ENCODE results near the gene DIP2B.

DIP2B gene

DNA sequence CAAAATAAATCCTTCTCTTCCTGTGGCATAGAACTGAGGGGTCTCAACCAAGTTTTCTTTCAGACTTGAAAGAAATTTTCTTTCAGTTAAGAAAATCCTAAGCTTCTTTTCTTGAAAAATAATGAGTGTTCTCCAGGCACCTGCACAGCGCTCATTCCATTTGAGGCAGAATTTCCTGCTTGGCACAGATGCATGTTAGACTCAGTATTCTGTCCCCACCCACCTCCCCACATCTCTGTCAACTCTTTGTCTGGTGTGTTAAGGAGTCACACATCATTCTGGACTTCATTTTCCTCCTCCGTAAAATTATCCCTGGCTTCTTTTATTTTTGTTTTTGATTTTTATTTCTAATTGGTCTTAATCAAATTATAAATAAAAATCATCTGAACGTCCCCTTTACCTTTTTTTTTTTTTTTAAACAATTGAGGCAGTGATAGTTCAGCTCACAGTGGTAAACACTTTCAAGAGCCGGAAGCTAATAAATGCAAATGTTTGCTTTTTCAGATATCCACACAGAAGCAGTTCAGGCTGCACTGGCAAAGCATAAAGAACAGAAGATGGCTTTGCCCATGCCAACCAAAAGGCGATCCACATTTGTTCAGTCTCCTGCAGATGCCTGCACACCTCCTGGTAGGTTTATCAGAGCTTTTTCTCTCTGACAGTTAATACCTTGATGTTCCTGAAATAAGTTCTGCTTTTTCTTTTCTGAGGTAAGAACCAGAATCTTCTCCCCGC, 155.1 kb downstream of the DIP2B start:
- Mint-ChIP-seq H3K27ac (peak overlapping the region; percentile 85), H3K27me3 (ENCODE audit: low read depth, poor library complexity) (no peaks in the 10 kb centered on the region), H3K4me1 (peaks cover 8% of the 10 kb centered on the region), H3K36me3 (ENCODE audit: low read depth) (peaks cover 27% of the 10 kb centered on the region), H3K4me3 (no peak overlapping the region), H3K9me3 (peaks cover 7% of the 10 kb centered on the region)
- TF ChIP-seq, protein P1, sequence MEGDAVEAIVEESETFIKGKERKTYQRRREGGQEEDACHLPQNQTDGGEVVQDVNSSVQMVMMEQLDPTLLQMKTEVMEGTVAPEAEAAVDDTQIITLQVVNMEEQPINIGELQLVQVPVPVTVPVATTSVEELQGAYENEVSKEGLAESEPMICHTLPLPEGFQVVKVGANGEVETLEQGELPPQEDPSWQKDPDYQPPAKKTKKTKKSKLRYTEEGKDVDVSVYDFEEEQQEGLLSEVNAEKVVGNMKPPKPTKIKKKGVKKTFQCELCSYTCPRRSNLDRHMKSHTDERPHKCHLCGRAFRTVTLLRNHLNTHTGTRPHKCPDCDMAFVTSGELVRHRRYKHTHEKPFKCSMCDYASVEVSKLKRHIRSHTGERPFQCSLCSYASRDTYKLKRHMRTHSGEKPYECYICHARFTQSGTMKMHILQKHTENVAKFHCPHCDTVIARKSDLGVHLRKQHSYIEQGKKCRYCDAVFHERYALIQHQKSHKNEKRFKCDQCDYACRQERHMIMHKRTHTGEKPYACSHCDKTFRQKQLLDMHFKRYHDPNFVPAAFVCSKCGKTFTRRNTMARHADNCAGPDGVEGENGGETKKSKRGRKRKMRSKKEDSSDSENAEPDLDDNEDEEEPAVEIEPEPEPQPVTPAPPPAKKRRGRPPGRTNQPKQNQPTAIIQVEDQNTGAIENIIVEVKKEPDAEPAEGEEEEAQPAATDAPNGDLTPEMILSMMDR (IDR thresholded peaks at IDR 0.05) = no peak
- no peak for DNase-seq

DNA sequence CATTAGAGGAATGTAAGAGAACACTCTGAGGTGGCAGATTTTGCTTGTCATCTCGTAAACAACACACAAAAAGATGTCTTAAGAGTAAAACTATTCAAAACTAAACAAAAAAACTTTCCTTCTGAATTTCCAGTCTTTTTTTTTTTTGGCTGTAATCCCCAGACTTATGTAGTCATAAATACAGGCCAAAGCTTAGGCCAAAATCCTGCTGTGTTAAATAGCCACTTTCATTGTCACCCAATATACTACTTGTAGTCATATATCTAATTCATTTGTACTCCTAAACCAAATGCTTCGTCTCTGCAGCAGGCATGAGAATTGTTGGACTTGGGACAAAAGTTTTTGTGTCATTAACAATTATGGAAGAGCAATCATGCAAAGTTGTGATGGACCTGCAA, 155.6 kb downstream of the DIP2B start:
- TF ChIP-seq, protein P1 (IDR thresholded peaks at IDR 0.05) = no peak
- Mint-ChIP-seq H3K27ac (peak overlapping the region; percentile 85), H3K4me3 (no peak overlapping the region), H3K27me3 (ENCODE audit: low read depth, poor library complexity) (no peaks in the 10 kb centered on the region), H3K9me3 (peaks cover 1% of the 10 kb centered on the region), H3K4me1 (peaks cover 8% of the 10 kb centered on the region), H3K36me3 (ENCODE audit: low read depth) (peaks cover 22% of the 10 kb centered on the region)
- no peak for DNase-seq

- Mint-ChIP-seq H3K36me3 (ENCODE audit: low read depth) (peaks cover 14% of the 10 kb centered on the region), H3K4me3 (no peak overlapping the region), H3K27me3 (ENCODE audit: low read depth, poor library complexity) (no peaks in the 10 kb centered on the region), H3K4me1 (peaks cover 8% of the 10 kb centered on the region), H3K9me3 (no peaks in the 10 kb centered on the region), H3K27ac (peak overlapping the region; percentile 80)
- TF ChIP-seq, protein P1 (IDR thresholded peaks at IDR 0.05) = no peak
- no peak for DNase-seq
These were observed 156.7 kb downstream of the DIP2B start for GRCh38 chr12:50661300-50662115.

- no peaks in the 10 kb centered on the region for H3K9me3 Mint-ChIP-seq
- peaks cover 14% of the 10 kb centered on the region for H3K36me3 Mint-ChIP-seq (ENCODE audit: low read depth)
- TF ChIP-seq, protein P1 (IDR thresholded peaks at IDR 0.05) = no peak
- H3K4me1 Mint-ChIP-seq = peaks cover 8% of the 10 kb centered on the region
- no peak overlapping the region for H3K27ac Mint-ChIP-seq
- no peak overlapping the region for H3K4me3 Mint-ChIP-seq
- H3K27me3 Mint-ChIP-seq (ENCODE audit: low read depth, poor library complexity) = no peaks in the 10 kb centered on the region
- no peak for DNase-seq
These were observed 157.3 kb downstream of the DIP2B start for GRCh38 chr12:50662116-50662510.

DNA sequence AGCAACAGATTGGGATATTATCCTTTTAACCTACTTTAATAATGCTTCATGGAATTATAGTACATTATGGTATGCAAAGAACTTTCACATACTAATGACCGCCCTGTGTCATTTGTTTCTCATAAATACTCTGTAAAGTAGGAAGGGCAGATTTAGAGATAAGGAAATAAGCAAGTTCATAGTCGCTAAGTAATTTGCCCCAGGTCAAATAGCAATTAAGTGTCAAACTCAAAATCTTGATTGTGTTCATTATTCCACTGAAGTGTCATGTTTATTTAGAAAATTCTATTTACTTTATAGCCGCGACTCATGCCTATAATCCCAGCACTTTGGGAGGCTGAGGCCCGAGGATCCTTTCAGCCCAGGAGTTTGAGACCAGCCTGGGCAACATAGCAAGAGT, 160.4 kb downstream of the DIP2B start:
- Mint-ChIP-seq H3K27ac (no peak overlapping the region), H3K4me1 (peaks cover 8% of the 10 kb centered on the region), H3K36me3 (ENCODE audit: low read depth) (peaks cover 5% of the 10 kb centered on the region), H3K27me3 (ENCODE audit: low read depth, poor library complexity) (peaks cover 3% of the 10 kb centered on the region), H3K4me3 (no peak overlapping the region), H3K9me3 (no peaks in the 10 kb centered on the region)
- TF ChIP-seq, protein P1 (IDR thresholded peaks at IDR 0.05) = no peak
- no peak for DNase-seq
